ENCODE measurements around the gene SPATS2L.
"Not testable (repeated sequence)": the region's sequence is repeated elsewhere in the genome, so short reads cannot be mapped to it uniquely, and the experiment has no call there.

GRCh38 chr2:200344202-200344601, 37.7 kb downstream of the SPATS2L start:
- not testable (repeated sequence) for TF ChIP-seq POLR2A, POLR2AphosphoS5 (IDR thresholded peaks at IDR 0.05; ENCODE audit: low read depth, low read length)

Data from GM12892 (cell line).